Naive B cell (primary cell): Measurements from ENCODE around the gene CPOX. TPM values are rescaled to one million over a fixed set of nuclear protein-coding genes. Genes with fewer than 3 reads are reported as not detected.

Experiments
- ATAC-seq, 2 donors: fragments of 150-1000 bp; cut with Tn5 transposase; 2 replicates each; pipeline ENCODE4 v1.10.0; 2021; ENCODE audit warnings: low read depth in 2 of 2, mild to moderate bottlenecking in 2 of 2, moderate library complexity in 2 of 2
- DNase-seq: peaks from one replicate; pipeline ENCODE4 v3.0.0; 2022
- H3K27ac Mint-ChIP-seq, 6 donors: one replicate each; pipeline ENCODE4 v1.8.0; 2020 to 2022; ENCODE audit warnings: mild to moderate bottlenecking in 6 of 6, mixed read lengths in 6 of 6, moderate library complexity in 5 of 6, inconsistent platforms in 2 of 6
- H3K27me3 Mint-ChIP-seq, 3 donors: one replicate each; pipeline ENCODE4 v1.8.0; 2021 to 2022; ENCODE audit warnings: mixed read lengths in 3 of 3, mild to moderate bottlenecking in 1 of 3
- H3K36me3 Mint-ChIP-seq, 2 donors: one replicate each; pipeline ENCODE4 v1.8.0; 2020 to 2022; ENCODE audit warnings: mixed read lengths in 2 of 2, inconsistent platforms in 1 of 2, mild to moderate bottlenecking in 1 of 2
- H3K4me1 Mint-ChIP-seq, 3 donors: one replicate each; pipeline ENCODE4 v1.8.0; 2020 to 2022; ENCODE audit warnings: mixed read lengths in 3 of 3, inconsistent platforms in 1 of 3, mild to moderate bottlenecking in 1 of 3, moderate library complexity in 1 of 3
- H3K4me3 Mint-ChIP-seq, 8 donors: one replicate each; pipeline ENCODE4 v1.8.0; 2020 to 2022; ENCODE audit warnings: mild to moderate bottlenecking in 8 of 8, mixed read lengths in 8 of 8, moderate library complexity in 8 of 8, inconsistent platforms in 2 of 8
- H3K9me3 Mint-ChIP-seq, 7 donors: one replicate each; pipeline ENCODE4 v1.8.0; 2020 to 2022; ENCODE audit warnings: mixed read lengths in 7 of 7, mild to moderate bottlenecking in 5 of 7, inconsistent platforms in 2 of 7, moderate library complexity in 1 of 7
- polyA plus RNA-seq, 6 donors: library from polyadenylated mRNA; unstranded; fragments of 300-500 nt; fragmentation: Illumina TruSeq; gene quantifications; one replicate each; pipeline ENCODE4 v1.2.3, GENCODE V29; 2021; ENCODE audit warnings: low read depth in 6 of 6

CPOX gene
- polyA plus RNA-seq, 6 donors from 2014 or later = 1.9 to 3.5 (median 2.4) TPM

DNA sequence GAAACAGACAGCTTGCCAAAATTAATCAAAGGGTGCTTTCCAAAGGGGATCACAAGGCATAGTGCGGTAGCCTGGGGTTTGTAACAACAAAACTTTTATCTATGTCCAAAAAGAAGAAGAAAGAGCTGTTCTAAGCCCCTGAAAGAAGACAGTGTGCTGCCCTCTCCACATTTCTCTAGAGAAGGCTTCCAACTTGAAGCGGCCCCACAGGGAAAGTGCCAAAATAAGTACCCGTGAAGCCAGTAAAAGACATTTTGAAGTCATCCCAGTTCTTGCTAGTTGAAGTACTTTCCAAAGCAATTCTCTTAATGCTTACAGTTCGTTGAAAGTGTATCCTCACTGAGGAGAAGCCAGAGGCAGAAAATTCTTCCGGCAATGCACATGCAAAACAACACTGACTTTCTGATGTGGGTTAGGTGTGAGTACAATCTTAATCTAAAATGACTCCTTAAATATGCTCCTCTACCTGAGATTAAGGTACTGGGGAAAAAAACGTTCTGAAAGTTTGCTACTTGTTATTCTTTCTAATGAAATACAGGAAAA is 40.3 kb downstream of the CPOX start:
- ATAC-seq (no peak), DNase-seq (no peak)
- no peaks in the 10 kb centered on the region for H3K36me3 Mint-ChIP-seq
- peaks cover 10 to 29% (median 15%) of the 10 kb centered on the region in 3 donors for H3K27me3 Mint-ChIP-seq
- H3K9me3 Mint-ChIP-seq = peaks cover 0 to 2% (median 0%) of the 10 kb centered on the region in 7 donors
- H3K4me1 Mint-ChIP-seq = no peaks in the 10 kb centered on the region
- no peak overlapping the region for H3K4me3 Mint-ChIP-seq
- H3K27ac Mint-ChIP-seq = peak overlapping the region in 1 of 6 donors; percentile 6

DNA sequence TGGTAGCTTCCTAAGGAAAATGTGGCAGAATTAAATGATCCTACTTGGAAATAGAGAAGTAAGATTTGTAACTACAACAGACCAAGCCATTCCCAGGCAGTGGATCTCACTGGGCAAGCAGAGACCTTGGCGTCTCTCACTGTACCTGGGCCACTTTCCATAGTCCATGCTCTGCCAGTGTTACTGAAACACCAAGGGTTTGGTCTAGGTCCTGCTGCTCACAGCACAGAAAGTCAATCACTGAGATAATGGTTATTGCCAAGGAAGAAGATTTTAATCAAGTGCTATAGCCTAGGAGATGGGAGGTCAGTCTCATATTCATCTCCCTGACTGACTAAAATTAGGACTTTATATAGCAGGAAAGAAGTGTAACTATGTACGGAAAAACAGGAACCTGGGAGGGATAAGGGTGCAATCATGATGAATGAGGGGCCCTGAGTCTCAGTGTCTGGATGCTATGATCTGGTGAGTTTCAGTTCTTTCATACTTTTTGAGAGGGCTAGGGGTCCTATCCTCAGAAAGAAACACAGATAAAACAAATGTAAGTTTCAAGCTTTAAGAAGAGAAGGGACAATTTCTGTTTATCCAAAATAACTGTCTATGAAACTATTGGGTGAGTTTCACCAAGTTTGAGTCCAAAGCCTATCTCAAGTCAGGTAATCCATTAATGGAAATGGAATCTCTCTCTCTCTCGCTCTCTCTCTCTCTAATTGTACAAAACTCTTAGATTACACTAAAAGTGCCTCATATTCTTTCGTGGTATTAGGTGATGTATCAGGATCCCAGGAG is 41.0 kb downstream of the CPOX start:
- peaks cover 0 to 1% (median 0%) of the 10 kb centered on the region in 7 donors for H3K9me3 Mint-ChIP-seq
- H3K27ac Mint-ChIP-seq = peak overlapping the region in 1 of 6 donors; percentile 6
- no peak overlapping the region for H3K4me3 Mint-ChIP-seq
- no peaks in the 10 kb centered on the region for H3K4me1 Mint-ChIP-seq
- H3K27me3 Mint-ChIP-seq = peaks cover 10 to 27% (median 15%) of the 10 kb centered on the region in 3 donors
- DNase-seq = no peak
- no peaks in the 10 kb centered on the region for H3K36me3 Mint-ChIP-seq
- ATAC-seq = no peak

DNA sequence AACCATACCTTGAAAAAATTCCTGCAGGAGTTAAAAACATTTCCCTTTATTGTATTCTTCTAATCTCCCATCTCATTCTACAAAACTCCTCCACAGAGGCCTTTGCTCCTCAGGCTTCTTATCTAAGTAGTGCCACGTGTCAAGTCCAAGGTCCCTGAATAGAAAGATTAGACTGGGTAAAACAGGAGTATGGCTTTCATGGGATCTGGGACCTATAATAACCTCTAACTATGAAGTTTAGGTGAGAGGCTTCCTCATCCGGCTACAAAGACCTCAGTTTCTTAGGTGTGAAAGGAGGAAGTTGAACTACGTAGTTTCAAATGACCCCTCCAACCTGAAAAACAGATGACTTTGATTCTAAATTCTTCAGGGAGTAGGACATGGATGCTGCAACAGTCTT is 41.7 kb downstream of the CPOX start:
- no peaks in the 10 kb centered on the region for H3K36me3 Mint-ChIP-seq
- DNase-seq = no peak
- no peak overlapping the region for H3K4me3 Mint-ChIP-seq
- no peaks in the 10 kb centered on the region for H3K9me3 Mint-ChIP-seq
- no peaks in the 10 kb centered on the region for H3K4me1 Mint-ChIP-seq
- H3K27me3 Mint-ChIP-seq = peaks cover 7 to 27% (median 10%) of the 10 kb centered on the region in 3 donors
- no peak overlapping the region for H3K27ac Mint-ChIP-seq
- no peak for ATAC-seq

DNA sequence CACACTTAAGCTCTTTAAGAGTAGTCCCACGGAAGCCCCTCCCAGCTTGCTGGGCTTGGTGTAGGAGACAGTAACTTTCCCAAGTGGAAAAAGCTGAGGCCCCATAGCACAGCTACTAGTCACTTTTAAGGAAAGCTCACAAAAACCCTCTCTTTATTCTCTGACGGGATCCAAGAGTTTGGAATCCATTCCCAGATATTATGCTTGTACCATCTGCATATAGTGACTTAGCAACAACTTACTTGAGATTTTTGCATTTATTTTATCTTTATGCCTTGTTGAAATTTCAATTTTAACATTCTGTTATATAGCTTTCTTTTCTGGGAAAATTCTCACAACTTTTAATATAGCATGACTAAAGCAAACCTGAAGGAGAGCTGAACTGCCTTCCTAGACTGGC is 42.2 kb downstream of the CPOX start:
- no peak for ATAC-seq
- Mint-ChIP-seq H3K27me3 (peaks cover 5 to 27% (median 6%) of the 10 kb centered on the region in 3 donors), H3K4me1 (no peaks in the 10 kb centered on the region), H3K9me3 (no peaks in the 10 kb centered on the region), H3K36me3 (no peaks in the 10 kb centered on the region), H3K27ac (peak overlapping the region in 1 of 6 donors; percentile 40), H3K4me3 (no peak overlapping the region)
- DNase-seq = no peak

DNA sequence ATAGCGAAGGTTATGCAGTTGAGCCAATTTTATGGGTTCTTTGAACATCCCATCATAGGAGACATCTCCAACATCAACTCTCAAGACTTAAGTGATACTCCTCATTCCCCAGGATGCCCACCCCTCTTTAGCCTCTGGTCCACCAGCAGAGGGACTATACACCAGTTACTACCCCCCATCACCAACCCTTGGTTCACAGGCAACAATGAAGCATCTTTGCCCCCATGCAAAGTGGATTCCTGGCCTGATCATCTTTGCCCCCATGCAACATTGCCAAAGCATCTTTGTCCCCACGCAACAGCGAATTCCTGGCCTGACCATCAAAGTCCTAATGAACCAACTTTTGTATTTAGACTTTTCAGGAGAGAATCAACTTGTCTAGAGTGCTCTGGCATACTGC is 42.6 kb downstream of the CPOX start:
- H3K4me3 Mint-ChIP-seq = no peak overlapping the region
- H3K9me3 Mint-ChIP-seq = no peaks in the 10 kb centered on the region
- H3K4me1 Mint-ChIP-seq = no peaks in the 10 kb centered on the region
- no peak for ATAC-seq
- DNase-seq = no peak
- H3K27me3 Mint-ChIP-seq = peaks cover 2 to 25% (median 5%) of the 10 kb centered on the region in 3 donors
- no peaks in the 10 kb centered on the region for H3K36me3 Mint-ChIP-seq
- H3K27ac Mint-ChIP-seq = peak overlapping the region in 1 of 6 donors; percentile 40

DNA sequence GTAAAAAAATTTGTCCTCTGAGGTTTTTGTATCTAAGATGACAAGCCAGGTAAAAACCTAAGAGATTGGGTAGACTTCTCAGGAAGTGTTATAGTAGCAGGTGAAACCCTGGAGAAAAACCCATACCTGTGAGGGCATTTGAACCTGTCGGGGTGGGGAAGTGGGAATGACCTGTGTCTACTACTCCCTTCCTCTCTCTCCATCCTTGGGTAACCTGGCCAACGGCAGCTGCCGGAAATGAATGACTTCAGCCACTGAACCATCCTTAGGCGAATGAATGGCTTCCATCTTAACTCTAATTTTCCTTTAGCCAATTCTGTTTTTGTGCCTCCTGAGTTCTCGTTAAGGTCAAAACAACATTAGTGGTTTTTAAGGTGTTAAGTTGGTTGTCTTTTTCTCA is 44.9 kb downstream of the CPOX start:
- DNase-seq (no peak), ATAC-seq (no peak)
- Mint-ChIP-seq H3K9me3 (no peaks in the 10 kb centered on the region), H3K27me3 (peaks cover 0 to 17% (median 0%) of the 10 kb centered on the region in 3 donors), H3K36me3 (no peaks in the 10 kb centered on the region), H3K27ac (no peak overlapping the region), H3K4me3 (no peak overlapping the region), H3K4me1 (no peaks in the 10 kb centered on the region)

DNA sequence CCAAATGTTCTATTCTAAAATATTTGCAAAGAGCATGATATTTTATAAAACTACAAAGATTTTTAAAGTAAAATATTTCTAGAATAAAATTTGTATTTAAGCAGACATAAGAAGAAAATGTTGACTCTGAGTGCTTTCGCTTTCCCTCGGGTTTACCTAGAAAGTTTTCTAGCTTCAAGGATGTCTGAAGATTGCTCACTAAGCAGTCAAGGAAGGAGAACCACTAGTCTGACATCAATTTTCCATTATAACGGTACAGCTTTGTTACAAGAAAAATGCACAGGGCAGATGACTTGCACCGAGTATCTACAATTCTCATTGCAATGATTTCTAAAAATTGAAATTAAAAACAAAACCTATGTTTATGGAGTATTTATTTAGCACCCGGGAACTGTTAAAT is 47.5 kb downstream of the CPOX start:
- H3K9me3 Mint-ChIP-seq = peaks cover 0 to 2% (median 0%) of the 10 kb centered on the region in 7 donors
- ATAC-seq = no peak
- DNase-seq = no peak
- no peak overlapping the region for H3K4me3 Mint-ChIP-seq
- H3K36me3 Mint-ChIP-seq = no peaks in the 10 kb centered on the region
- H3K27me3 Mint-ChIP-seq = peaks cover 0 to 12% (median 6%) of the 10 kb centered on the region in 3 donors
- no peaks in the 10 kb centered on the region for H3K4me1 Mint-ChIP-seq
- H3K27ac Mint-ChIP-seq = no peak overlapping the region

DNA sequence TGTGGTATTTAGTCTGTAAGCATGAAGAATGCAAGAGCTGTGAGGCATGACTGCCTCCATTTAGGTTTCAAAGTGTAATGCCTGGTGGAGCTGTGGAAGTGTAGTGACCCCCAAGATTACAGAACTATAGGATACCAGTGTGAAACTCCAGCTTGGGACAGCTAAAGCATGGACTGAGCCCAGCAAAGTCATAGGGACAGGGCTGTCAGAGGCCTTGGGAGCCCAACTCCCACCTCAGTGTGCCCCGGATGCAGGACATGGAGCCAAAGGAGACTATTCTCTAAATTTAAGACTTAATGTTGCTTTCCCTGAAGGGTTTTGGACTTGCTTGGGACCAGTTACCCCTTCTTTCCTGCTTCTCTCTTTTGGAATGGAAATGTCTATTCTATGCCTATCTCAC is 50.8 kb downstream of the CPOX start:
- Mint-ChIP-seq H3K36me3 (no peaks in the 10 kb centered on the region), H3K4me1 (peaks cover 0 to 7% (median 0%) of the 10 kb centered on the region in 3 donors), H3K27ac (no peak overlapping the region), H3K27me3 (peaks cover 0 to 11% (median 6%) of the 10 kb centered on the region in 3 donors), H3K4me3 (no peak overlapping the region), H3K9me3 (peaks cover 0 to 2% (median 0%) of the 10 kb centered on the region in 7 donors)
- DNase-seq (no peak), ATAC-seq (no peak)

DNA sequence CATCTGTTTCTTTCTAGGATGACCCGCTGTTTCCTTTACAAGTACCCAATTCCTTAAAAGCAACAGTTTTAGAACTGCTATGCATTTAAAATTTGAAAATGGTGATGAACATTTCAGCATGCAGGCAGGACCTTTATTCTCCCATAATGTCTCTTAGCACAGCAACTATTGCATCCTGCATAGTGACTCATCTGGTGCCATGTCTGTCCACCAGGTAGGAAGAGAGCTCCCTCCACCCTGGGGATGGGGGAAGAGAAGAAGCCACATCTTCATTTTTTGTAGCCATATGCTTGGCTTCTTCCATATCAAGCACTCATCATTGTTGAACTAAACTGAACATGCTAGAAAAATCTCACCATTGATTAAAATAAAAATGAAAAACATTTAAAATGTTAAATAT is 51.7 kb downstream of the CPOX start:
- Mint-ChIP-seq H3K9me3 (peaks cover 0 to 2% (median 0%) of the 10 kb centered on the region in 7 donors), H3K27me3 (peaks cover 0 to 13% (median 6%) of the 10 kb centered on the region in 3 donors), H3K36me3 (no peaks in the 10 kb centered on the region), H3K27ac (no peak overlapping the region), H3K4me1 (peaks cover 0 to 7% (median 0%) of the 10 kb centered on the region in 3 donors), H3K4me3 (no peak overlapping the region)
- ATAC-seq = no peak
- no peak for DNase-seq

DNA sequence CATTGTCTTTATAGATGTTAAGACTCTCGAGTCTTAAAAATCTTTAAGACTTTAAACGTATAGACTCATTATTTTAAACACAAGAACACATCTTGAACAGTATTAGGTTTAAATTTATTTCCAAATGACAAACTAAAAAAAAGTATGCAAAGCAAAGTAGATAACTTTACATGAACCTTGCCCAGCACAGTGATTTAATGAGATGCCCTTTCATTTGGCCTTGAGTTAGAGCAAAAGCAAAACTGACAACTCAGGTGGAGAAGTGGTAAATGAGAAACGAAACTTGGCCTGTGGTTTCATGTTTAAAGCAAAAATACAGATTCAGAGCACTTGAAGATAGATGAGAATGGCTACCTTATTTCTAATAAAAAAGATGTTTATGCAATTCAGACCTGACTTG is 53.1 kb downstream of the CPOX start:
- Mint-ChIP-seq H3K4me1 (peaks cover 0 to 7% (median 0%) of the 10 kb centered on the region in 3 donors), H3K27me3 (peaks cover 0 to 15% (median 6%) of the 10 kb centered on the region in 3 donors), H3K4me3 (no peak overlapping the region), H3K9me3 (peaks cover 0 to 2% (median 0%) of the 10 kb centered on the region in 7 donors), H3K36me3 (no peaks in the 10 kb centered on the region), H3K27ac (no peak overlapping the region)
- peak; percentile 7 for DNase-seq
- ATAC-seq = peak; percentile 69 to 71

DNA sequence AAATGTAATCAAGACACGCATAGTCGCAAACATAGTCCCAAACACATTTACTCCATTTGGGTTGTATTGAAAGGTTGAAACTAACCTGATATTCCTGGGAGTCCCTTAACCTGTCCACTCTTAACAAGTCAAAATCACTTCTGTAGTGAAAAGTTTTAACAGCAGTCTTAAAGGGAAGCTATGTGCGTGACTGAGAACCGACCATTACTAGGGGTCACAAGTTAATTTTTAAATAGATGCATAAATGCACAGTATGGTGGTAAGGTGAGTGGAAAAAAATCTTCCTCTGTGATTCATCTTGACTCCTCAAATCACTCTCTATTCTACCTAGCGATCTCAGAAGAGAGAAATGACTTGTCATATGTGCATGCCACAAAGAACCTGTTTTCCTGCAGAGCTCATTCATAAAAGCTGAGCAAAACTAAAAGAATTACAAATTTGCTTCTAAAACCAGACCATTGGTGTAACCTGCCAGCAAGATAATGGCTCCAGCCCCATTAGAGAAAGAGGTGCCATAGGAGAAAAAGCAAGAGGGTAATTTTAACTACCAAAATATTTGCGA is 56.9 kb downstream of the CPOX start:
- H3K36me3 Mint-ChIP-seq = no peaks in the 10 kb centered on the region
- H3K27ac Mint-ChIP-seq = no peak overlapping the region
- H3K27me3 Mint-ChIP-seq = peaks cover 0 to 16% (median 13%) of the 10 kb centered on the region in 3 donors
- peaks cover 0 to 1% (median 0%) of the 10 kb centered on the region in 7 donors for H3K9me3 Mint-ChIP-seq
- H3K4me3 Mint-ChIP-seq = no peak overlapping the region
- ATAC-seq = no peak
- H3K4me1 Mint-ChIP-seq = peaks cover 0 to 7% (median 0%) of the 10 kb centered on the region in 3 donors
- no peak for DNase-seq

DNA sequence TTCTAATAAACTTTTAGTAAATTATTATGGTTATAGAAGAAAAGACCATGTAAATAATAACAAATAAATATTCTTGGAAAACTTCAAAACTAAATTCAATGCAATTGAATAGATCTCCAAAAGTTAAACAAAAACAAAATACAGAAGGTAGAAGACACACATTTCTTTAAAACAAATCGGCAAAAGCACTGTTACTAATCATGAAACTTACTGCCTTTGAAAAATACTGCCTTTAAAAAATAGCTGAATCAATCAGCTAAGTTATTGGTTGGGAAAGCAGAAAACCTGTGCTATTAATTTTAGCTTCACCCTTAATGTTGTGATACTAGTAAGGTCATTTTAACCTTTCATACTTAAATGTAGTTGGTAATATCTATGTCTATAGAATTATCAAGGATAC is 58.7 kb downstream of the CPOX start:
- Mint-ChIP-seq H3K27ac (no peak overlapping the region), H3K4me3 (no peak overlapping the region), H3K27me3 (peaks cover 0 to 16% (median 13%) of the 10 kb centered on the region in 3 donors), H3K36me3 (no peaks in the 10 kb centered on the region), H3K9me3 (no peaks in the 10 kb centered on the region), H3K4me1 (peaks cover 0 to 2% (median 0%) of the 10 kb centered on the region in 3 donors)
- no peak for ATAC-seq
- no peak for DNase-seq

DNA sequence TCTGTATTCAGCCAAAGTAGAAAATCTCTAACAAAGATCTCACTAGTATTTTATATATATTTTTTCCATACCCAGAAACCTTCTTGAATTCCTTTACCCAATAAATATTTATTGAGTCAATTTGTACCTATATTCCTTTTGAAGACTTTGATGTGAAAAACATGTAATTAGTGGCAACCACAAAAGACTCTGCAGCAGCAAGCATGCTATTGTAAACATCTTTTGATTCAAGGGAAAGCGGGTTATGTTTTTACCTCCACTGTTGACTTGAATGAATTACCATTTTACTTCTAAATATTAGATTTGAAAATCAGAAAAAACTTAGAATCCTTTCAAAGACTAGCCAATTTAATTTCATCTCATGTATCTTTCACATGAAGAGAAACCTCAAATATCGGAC is 59.2 kb downstream of the CPOX start:
- Mint-ChIP-seq H3K36me3 (no peaks in the 10 kb centered on the region), H3K27ac (no peak overlapping the region), H3K27me3 (peaks cover 0 to 15% (median 13%) of the 10 kb centered on the region in 3 donors), H3K4me1 (peaks cover 0 to 3% (median 0%) of the 10 kb centered on the region in 3 donors), H3K9me3 (no peaks in the 10 kb centered on the region), H3K4me3 (no peak overlapping the region)
- DNase-seq (no peak), ATAC-seq (no peak)
